Endothelial cell of umbilical vein (primary cell): ENCODE measurements around the gene CELSR1. TPM values are rescaled to one million over a fixed set of nuclear protein-coding genes. Genes with fewer than 3 reads are reported as not detected.

Experiments
- BruUV-seq: library from RNA; stranded (reverse); fragments of 400-500 nt; replicated peaks from 2 replicates; lab custom pipeline; 2021; lab: Mats Ljungman, UMichigan
- CTCF ChIA-PET: fragments of 300-600, 350-600 bp; sonication (Branson Sonifier 250); formaldehyde crosslinking; loops from one replicate; lab custom pipeline; 2021; ENCODE audit warnings: antibody characterized with exemption, inconsistent platforms; lab: Charles Lee
- POLR2A ChIA-PET: fragments of 300-600, 350-600 bp; sonication (Branson Sonifier 250); formaldehyde crosslinking; loops from one replicate; lab custom pipeline; 2021; ENCODE audit warnings: antibody characterized with exemption, inconsistent platforms; lab: Charles Lee
- DNase-seq: peaks from one replicate; pipeline ENCODE4 v3.0.0-alpha.2; 2011; ENCODE audit warnings: low read depth, low spot score
- FAIRE-seq: peaks from 2 replicates; lab custom pipeline; 2011; peaks lifted over from hg19 to GRCh38; lab: Jason Lieb, UNC
- H2AFZ ChIP-seq: 2 replicates; pipeline ENCODE4 v1.6.0; 2012; ENCODE audit warnings: low read depth, low read length, control low read depth, inconsistent platforms
- H3K27ac ChIP-seq: 2 replicates; pipeline ENCODE4 v1.5.1; 2011; ENCODE audit warnings: low read depth, mild to moderate bottlenecking, control low read depth, low read length, moderate library complexity; ENCODE audit not compliant: insufficient read depth
- H3K27me3 ChIP-seq, 2 experiments: 2 replicates each; pipeline versions ENCODE4 v1.6.0 to v1.6.1; 2011; ENCODE audit warnings: low read length in 2 of 2, mixed read lengths in 1 of 2; ENCODE audit not compliant: control insufficient read depth in 2 of 2, insufficient read depth in 2 of 2
- H3K36me3 ChIP-seq, 2 experiments: 2 replicates in 1 of 2; 3 replicates in 1 of 2; pipeline ENCODE4 v1.5.1; 2011; ENCODE audit warnings: low read length in 2 of 2, mild to moderate bottlenecking in 1 of 2, moderate library complexity in 1 of 2; ENCODE audit not compliant: control insufficient read depth in 2 of 2, insufficient read depth in 2 of 2; ENCODE audit errors: extremely low read depth in 1 of 2
- H3K4me1 ChIP-seq: 3 replicates; pipeline ENCODE4 v1.5.1; 2011; ENCODE audit warnings: mild to moderate bottlenecking, low read length; ENCODE audit not compliant: control insufficient read depth, insufficient read depth; ENCODE audit errors: extremely low read depth
- H3K4me2 ChIP-seq: 2 replicates; pipeline ENCODE4 v1.6.1; 2011; ENCODE audit warnings: low read length, control low read depth, mixed read lengths; ENCODE audit not compliant: insufficient read depth
- H3K4me3 ChIP-seq, 3 experiments: fragments of 200-600 bp in 1 of 3; sonication (generic), shearing (Covaris generic) in 1 of 3; replicated peaks in 1 of 3; 2 replicates each; pipeline ENCODE4 v1.5.1; 2011 to 2016; ENCODE audit warnings: control low read depth in 3 of 3, low read length in 3 of 3, mild to moderate bottlenecking in 2 of 3, inconsistent platforms in 1 of 3, low read depth in 1 of 3, moderate library complexity in 1 of 3; ENCODE audit not compliant: insufficient read depth in 1 of 3
- H3K79me2 ChIP-seq: 2 replicates; pipeline ENCODE4 v1.6.0; 2012; ENCODE audit warnings: low read length, inconsistent platforms; ENCODE audit not compliant: control insufficient read depth, insufficient read depth
- H3K9ac ChIP-seq: replicated peaks from 2 replicates; pipeline ENCODE3; 2011; ENCODE audit warnings: low read length, control low read depth; ENCODE audit not compliant: insufficient read depth; ENCODE audit errors: extremely low read depth
- H3K9me1 ChIP-seq: replicated peaks from 3 replicates; pipeline ENCODE4 v1.6.0; 2011; ENCODE audit warnings: mild to moderate bottlenecking, low read length; ENCODE audit not compliant: control insufficient read depth, insufficient read depth; ENCODE audit errors: extremely low read depth
- H3K9me3 ChIP-seq: replicated peaks from 2 replicates; pipeline ENCODE4 v1.5.1; 2012; ENCODE audit warnings: low read length, inconsistent platforms; ENCODE audit not compliant: control insufficient read depth, insufficient read depth
- H4K20me1 ChIP-seq: replicated peaks from 2 replicates; pipeline ENCODE3; 2011; ENCODE audit warnings: mild to moderate bottlenecking, low read length; ENCODE audit not compliant: control insufficient read depth, insufficient read depth; ENCODE audit errors: extremely low read depth
- EZH2 ChIP-seq: IDR thresholded peaks from 2 replicates; pipeline ENCODE4 v1.6.1; 2012; ENCODE audit warnings: borderline replicate concordance, low read depth, mild to moderate bottlenecking, moderate library complexity, low read length, inconsistent platforms; ENCODE audit not compliant: severe bottlenecking
- FOS ChIP-seq: IDR thresholded peaks from 2 replicates; pipeline ENCODE4 v1.6.1; 2011; ENCODE audit warnings: mild to moderate bottlenecking, low read length, moderate library complexity, borderline replicate concordance; ENCODE audit not compliant: insufficient read depth
- GATA2 ChIP-seq: IDR thresholded peaks from 2 replicates; pipeline ENCODE4 v1.7.0; 2011; ENCODE audit warnings: low read depth, mild to moderate bottlenecking, moderate library complexity, mixed read lengths, low read length; ENCODE audit not compliant: insufficient read length, insufficient read depth
- JUN ChIP-seq: IDR thresholded peaks from 2 replicates; pipeline ENCODE4 v1.6.1; 2011; ENCODE audit warnings: borderline replicate concordance, low read depth; ENCODE audit not compliant: insufficient read length, insufficient read depth
- MYC ChIP-seq: IDR thresholded peaks from one replicate; pipeline ENCODE4 v1.6.1; 2011; ENCODE audit warnings: mild to moderate bottlenecking, low read depth, low read length
- POLR2A ChIP-seq: IDR thresholded peaks from 2 replicates; pipeline ENCODE4 v1.6.1; 2012; ENCODE audit warnings: low read depth, mild to moderate bottlenecking, control low read depth, low read length
- POLR2AphosphoS5 ChIP-seq: IDR thresholded peaks from 2 replicates; pipeline ENCODE4 v1.6.1; 2012; ENCODE audit warnings: low read depth, mild to moderate bottlenecking, control low read depth, low read length, moderate library complexity; ENCODE audit not compliant: insufficient read depth
- dilution Hi-C: fragments of 300-500 bp; cut with MboI; formaldehyde crosslinking; loops from one replicate; pipeline ENCODE4 v1.15.0; 2019; ENCODE audit warnings: low sequenced_read_pairs; ENCODE audit not compliant: extremely low pct_ligation_motif_present
- intact Hi-C: fragments of 100-400 bp; cut with micrococcal nuclease; formaldehyde crosslinking; loops from one replicate; pipeline ENCODE4 v1.10.0; 2022
- polyA plus RNA-seq, 4 experiments: library from polyadenylated mRNA; depleted of rRNA in 3 of 4; stranded (reverse) in 3 of 4; unstranded in 1 of 4; fragments of >200 nt; gene quantifications; 2 replicates each; pipeline versions ENCODE4 v1.2.1 to v1.2.3, GENCODE V29; 2011 to 2012; ENCODE audit warnings: missing spikeins in 1 of 4
- total RNA-seq: library from RNA; stranded (reverse); gene quantifications from 2 replicates; pipeline ENCODE4 v1.2.3, GENCODE V29; 2021
- TF ChIP-seq, protein P1 (sequence below), 2 donors: IDR thresholded peaks; 1 replicate in 1 of 2; 2 replicates in 1 of 2; pipeline ENCODE4 v1.5.1; 2011; ENCODE audit warnings: low read length in 2 of 2, mild to moderate bottlenecking in 2 of 2, moderate library complexity in 2 of 2, control low read depth in 1 of 2, inconsistent platforms in 1 of 2, low read depth in 1 of 2; ENCODE audit not compliant: insufficient read depth in 1 of 2; ENCODE audit errors: extremely low read depth in 1 of 2
- TF ChIP-seq, protein P2 (sequence below): IDR thresholded peaks from 2 replicates; pipeline ENCODE4 v1.6.1; 2011; ENCODE audit not compliant: insufficient read depth, insufficient read length

The CELSR1 gene
- total and polyA plus RNA-seq, 2 donors (not counting 3 experiments of a cell fraction or from before 2014, with no cell fraction given), result 3.7 to 5.4 TPM

- dilution Hi-C loops (no loop called here), intact Hi-C loops (no loop called here)
- no peaks in the 10 kb centered on the region for H3K27me3 ChIP-seq
- no peak overlapping the region for H3K9ac ChIP-seq
- BruUV-seq, result no TSS peak
- H3K4me2 ChIP-seq, result no peak overlapping the region
- H4K20me1 ChIP-seq, result no peaks in the 10 kb centered on the region
- DNase-seq, result no peak
- no peaks in the 10 kb centered on the region for H3K9me3 ChIP-seq
- ChIA-PET CTCF (no interaction called here), POLR2A (no interaction called here)
- H3K4me1 ChIP-seq, result no peaks in the 10 kb centered on the region
- no peak for TF ChIP-seq POLR2AphosphoS5
- TF ChIP-seq, protein P1, sequence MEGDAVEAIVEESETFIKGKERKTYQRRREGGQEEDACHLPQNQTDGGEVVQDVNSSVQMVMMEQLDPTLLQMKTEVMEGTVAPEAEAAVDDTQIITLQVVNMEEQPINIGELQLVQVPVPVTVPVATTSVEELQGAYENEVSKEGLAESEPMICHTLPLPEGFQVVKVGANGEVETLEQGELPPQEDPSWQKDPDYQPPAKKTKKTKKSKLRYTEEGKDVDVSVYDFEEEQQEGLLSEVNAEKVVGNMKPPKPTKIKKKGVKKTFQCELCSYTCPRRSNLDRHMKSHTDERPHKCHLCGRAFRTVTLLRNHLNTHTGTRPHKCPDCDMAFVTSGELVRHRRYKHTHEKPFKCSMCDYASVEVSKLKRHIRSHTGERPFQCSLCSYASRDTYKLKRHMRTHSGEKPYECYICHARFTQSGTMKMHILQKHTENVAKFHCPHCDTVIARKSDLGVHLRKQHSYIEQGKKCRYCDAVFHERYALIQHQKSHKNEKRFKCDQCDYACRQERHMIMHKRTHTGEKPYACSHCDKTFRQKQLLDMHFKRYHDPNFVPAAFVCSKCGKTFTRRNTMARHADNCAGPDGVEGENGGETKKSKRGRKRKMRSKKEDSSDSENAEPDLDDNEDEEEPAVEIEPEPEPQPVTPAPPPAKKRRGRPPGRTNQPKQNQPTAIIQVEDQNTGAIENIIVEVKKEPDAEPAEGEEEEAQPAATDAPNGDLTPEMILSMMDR (IDR thresholded peaks at IDR 0.05; ENCODE audit: extremely low read depth in 1 of 2, insufficient read depth in 1 of 2, low read depth in 1 of 2, low read length in 2 of 2), result no peak
- no peak for TF ChIP-seq GATA2
- TF ChIP-seq, protein P2, sequence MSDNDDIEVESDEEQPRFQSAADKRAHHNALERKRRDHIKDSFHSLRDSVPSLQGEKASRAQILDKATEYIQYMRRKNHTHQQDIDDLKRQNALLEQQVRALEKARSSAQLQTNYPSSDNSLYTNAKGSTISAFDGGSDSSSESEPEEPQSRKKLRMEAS, result no peak
- no peak for TF ChIP-seq JUN
- TF ChIP-seq POLR2A, result no peak
- TF ChIP-seq FOS, result no peak
- TF ChIP-seq EZH2, result no peak
- TF ChIP-seq MYC, result no peak
- H2AFZ ChIP-seq, result no peak overlapping the region
- H3K9me1 ChIP-seq, result no peaks in the 10 kb centered on the region
- H3K4me3 ChIP-seq, result no peak overlapping the region
- no peak for FAIRE-seq
- H3K27ac ChIP-seq, result no peak overlapping the region
- no peaks in the 10 kb centered on the region for H3K79me2 ChIP-seq
- H3K36me3 ChIP-seq, result no peaks in the 10 kb centered on the region
These were observed 82.0 kb downstream of the CELSR1 start for GRCh38 chr22:46455446-46455845.
